Suprapubic skin (tissue), 3 donors: ENCODE measurements around the gene APPBP2.

Experiments used
- POLR2A ChIP-seq, 2 donors: fragments of 450-650 bp; IDR thresholded peaks; one replicate each; pipeline ENCODE4 v1.6.1; 2017; ENCODE audit warnings: antibody characterized with exemption in 2 of 2, mild to moderate bottlenecking in 2 of 2, moderate library complexity in 2 of 2
- TF ChIP-seq, protein P1 (sequence below), 2 donors: fragments of 200-600 bp in 1 of 2; fragments of 450-650 bp in 1 of 2; sonication (generic) in 1 of 2; IDR thresholded peaks; one replicate each; pipeline ENCODE4 v1.5.1; 2016 to 2019; ENCODE audit warnings: antibody characterized with exemption in 2 of 2, mild to moderate bottlenecking in 1 of 2, moderate library complexity in 1 of 2

DNA sequence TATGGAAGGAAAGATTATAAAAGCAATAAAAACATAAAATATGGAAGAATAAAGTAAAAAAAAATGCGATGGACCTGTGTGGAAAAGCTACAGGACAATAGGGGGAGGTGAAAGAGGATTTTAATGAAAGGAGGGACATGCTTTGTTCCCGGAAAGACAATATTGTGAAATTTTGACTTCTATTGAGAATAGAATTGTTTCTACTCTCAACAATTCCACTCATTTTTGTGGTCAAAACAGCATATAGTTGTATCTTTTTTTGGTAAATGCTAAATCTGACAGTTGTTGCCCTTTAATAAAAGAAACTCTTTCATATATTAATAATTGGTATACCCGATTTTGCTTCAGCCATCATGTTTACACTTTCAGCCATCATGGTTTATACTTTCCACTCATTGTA is 22.9 kb upstream of the APPBP2 start:
- TF ChIP-seq POLR2A (IDR thresholded peaks at IDR 0.05), result no peak
- TF ChIP-seq, protein P1, sequence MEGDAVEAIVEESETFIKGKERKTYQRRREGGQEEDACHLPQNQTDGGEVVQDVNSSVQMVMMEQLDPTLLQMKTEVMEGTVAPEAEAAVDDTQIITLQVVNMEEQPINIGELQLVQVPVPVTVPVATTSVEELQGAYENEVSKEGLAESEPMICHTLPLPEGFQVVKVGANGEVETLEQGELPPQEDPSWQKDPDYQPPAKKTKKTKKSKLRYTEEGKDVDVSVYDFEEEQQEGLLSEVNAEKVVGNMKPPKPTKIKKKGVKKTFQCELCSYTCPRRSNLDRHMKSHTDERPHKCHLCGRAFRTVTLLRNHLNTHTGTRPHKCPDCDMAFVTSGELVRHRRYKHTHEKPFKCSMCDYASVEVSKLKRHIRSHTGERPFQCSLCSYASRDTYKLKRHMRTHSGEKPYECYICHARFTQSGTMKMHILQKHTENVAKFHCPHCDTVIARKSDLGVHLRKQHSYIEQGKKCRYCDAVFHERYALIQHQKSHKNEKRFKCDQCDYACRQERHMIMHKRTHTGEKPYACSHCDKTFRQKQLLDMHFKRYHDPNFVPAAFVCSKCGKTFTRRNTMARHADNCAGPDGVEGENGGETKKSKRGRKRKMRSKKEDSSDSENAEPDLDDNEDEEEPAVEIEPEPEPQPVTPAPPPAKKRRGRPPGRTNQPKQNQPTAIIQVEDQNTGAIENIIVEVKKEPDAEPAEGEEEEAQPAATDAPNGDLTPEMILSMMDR (IDR thresholded peaks at IDR 0.05), result no peak
